Muscle of back (tissue), 11 donors: ENCODE results near the gene OCA2. TPM values are rescaled to one million over a fixed set of nuclear protein-coding genes. Genes with fewer than 3 reads are reported as not detected.
"Not testable (repeated sequence)": the region's sequence is repeated elsewhere in the genome, so short reads cannot be mapped to it uniquely, and the experiment has no call there.

ENCODE experiments used
- DNase-seq, 3 donors: peaks; one replicate each; pipeline versions ENCODE4 v3.0.0 to v3.0.0-alpha.2; 2013
- polyA plus RNA-seq, 10 donors: library from polyadenylated mRNA; unstranded; fragments of 120-200 nt; gene quantifications; one replicate each; pipeline ENCODE4 v1.2.1, GENCODE V29; 2013; ENCODE audit not compliant: insufficient read length in 10 of 10

Gene OCA2
- polyA plus RNA-seq, 10 donors: 1.2 to 3.9 (median 2.4) TPM

DNA sequence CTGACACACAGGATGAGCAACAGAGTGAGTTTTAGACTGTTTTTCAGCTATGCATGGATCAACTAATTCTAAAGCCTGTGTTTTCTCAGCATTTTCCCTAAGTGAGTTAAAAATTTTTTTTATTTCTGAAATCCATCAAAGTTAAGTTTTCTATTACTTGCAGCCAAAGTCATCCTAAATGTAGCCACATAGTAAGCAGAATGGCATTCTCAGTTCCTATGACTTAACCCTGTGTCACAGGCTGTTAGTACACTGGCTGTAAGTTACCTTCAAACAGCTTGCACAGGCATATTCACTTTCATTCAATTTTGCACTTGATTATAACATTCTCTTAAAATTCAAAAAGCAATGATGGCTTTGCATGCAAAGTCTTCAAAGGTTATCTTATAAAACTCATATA, 368.2 kb downstream of the OCA2 start:
- peak in 1 of 3 donors; percentile 35 for DNase-seq

DNA sequence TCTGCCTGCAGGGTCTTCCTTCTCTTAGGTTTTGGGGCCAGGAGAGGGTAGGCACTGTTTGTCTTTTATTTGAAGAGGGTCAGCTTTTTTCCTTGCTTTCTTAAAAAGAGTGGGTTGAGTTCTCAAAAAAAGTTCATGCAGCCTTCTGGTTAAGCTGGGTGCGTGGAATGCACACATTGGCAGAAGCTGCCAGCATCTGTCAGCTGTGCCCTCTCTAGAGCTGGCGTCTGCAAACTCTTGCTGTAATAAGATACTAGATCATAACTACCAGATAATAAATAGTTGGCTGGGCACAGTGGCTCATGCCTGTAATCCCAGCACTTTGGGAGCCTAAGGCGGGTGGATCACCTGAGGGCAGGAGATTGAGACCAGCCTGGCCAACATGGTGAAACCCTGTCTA, 373.4 kb downstream of the OCA2 start:
- DNase-seq: peak in 2 of 3 donors; percentile 32 to 53

DNA sequence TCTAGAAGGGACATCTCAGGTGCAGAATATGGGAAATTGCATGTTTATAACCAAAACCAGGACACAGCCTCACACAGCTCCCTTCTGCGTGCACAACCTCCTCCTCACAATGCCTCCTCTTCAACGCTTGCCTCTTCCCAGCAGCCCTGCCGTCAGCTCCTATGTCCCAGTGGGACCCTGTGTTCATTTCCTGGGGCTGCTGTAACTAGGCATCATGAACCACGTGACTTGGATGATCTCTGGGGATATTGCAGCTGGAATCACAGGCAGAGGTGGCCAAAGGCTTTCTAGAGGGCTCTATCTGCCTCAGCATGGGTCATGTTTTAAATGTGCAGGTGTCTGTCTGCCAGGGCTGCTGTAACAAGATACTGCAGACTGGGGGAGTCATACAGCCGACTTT, 375.3 kb downstream of the OCA2 start:
- peak in 1 of 3 donors; percentile 25 for DNase-seq

DNA sequence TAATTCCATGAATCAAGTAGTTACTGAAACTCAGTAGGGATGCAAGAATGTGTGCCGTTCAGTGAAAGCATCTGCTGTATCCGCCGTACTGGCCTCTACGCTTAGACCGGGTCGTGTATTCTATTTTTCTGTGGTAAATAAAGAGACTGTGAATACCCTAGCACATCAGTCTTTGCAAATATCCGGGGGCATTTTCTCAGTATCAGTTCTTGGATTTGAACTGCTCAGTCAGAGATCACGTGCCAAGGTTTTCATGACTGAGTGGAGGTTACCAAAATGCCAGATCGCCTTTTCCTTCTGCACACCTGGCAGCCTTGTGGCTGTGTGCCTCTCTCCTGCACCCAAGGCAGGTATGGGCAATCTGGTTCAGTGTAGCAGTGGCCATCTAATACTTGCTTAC, 377.0 kb downstream of the OCA2 start:
- no peak for DNase-seq

DNA sequence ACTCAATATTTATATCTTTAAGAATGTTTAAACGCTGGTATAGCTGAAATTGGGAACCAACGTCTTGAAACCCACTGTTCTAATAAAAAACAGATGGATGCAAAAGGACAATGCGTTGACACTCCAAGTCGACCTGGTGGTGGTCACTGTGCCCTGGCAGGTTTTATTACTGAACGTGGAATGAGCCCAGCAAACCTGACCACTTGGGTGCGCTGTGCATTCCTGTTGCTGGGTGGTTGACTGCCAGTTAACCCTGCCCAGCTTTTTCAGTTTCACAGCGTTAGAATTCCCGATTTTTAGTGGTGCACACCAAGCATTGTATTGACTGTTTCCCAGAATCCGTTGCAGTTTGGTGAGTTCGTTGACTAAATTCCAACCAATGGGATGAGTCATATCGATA, 384.4 kb downstream of the OCA2 start:
- no peak for DNase-seq

DNA sequence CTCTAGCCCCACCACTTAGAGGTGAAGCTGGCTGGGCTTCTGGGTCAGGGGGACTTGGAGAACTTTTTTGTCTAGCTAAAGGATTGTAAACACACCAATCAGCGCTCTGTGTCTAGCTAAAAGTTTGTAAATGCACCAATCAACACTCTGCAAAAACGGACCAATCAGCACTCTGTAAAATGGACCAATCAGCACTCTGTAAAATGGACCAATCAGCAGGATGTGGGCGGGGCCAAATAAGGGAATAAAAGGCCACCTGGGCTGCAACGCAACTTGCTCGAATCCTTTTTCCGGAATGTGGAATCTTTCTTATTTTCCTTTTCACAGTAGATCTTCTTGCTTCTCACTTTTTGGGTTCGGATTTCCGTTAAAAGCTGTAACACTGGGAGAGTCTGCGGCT, 385.3 kb downstream of the OCA2 start:
- DNase-seq: not testable (repeated sequence)

DNA sequence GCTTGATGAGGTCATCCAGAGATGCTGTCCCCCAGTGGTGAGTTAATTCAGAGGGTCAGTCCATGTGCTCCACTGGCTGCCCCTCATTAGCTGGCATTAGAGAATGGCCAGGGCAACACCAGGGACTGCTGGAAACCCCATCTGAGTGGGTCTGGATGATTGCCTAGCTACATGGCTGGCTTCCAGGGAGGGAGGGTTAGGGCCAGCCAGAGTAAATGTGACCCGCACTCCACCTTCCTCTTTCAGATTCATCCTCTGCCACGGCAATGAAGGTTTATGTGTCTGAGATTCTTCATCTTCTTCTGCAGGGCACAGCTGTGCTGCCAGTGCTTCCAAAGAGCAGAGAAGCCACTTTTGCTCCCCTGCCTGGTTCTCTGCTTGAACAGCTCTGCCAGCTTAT, 391.9 kb downstream of the OCA2 start:
- peak in 2 of 3 donors; percentile 28 to 39 for DNase-seq

DNA sequence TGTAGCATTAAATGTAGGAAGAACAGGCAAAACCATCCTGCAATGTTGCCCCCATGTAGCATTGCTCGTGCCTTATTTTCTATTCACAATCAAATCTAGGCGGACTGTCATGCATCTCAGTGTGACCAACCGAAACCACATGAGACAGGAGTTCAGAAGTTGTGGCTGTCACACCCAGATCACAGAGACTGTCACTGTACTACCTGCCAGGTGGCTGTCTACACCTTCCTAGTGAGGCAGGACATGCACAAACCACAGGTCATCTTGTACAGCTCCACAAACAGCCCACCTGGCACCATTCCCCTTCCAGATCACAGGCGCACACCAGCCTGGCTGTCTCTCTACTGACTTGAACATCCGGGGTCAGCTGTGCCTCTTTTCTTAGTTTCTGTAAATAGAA, 392.8 kb downstream of the OCA2 start:
- no peak for DNase-seq

DNA sequence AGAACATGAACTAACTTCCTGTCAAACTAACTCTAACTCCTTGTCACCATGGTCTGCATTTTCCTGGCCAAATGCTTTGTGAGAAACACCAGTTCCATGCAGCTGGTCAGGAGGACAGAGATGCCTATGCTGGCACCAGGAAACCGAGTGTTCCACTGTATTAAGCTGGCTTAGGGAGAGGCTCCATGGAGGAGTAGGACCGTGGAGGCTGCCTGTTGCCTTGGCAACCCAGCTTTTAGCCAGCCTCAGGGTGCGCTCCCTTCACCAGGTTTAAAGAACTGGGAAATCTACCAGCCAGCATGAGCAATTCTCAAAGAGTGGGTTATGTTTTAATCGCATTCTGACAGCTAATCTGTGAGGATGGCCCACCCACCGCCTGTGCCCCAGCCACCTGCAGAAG, 394.1 kb downstream of the OCA2 start:
- peak in 1 of 3 donors; percentile 39 for DNase-seq

Other genes with a start within 250 kb of the OCA2 start
- gene HERC2, start 222.9 kb upstream of the OCA2 start, polyA plus RNA-seq: 10 to 100 TPM; 28.3 to 43.5 (median 35.7) TPM